GM18508 (cell line): ENCODE data around the gene PRM3.

Source experiments
- ATAC-seq: cut with Tn5 transposase; IDR thresholded peaks from one replicate; pipeline ENCODE4 v1.9.1; 2021; ENCODE audit warnings: moderate number of reproducible peaks; ENCODE audit not compliant: insufficient read depth, unreplicated experiment

PRM3 gene

GRCh38 chr16:11232302-11232851, 41.1 kb downstream of the PRM3 start:
- no peak for ATAC-seq

- ATAC-seq = no peak
These were observed 42.0 kb downstream of the PRM3 start for GRCh38 chr16:11231367-11231970.

- no peak for ATAC-seq
These were observed 43.5 kb downstream of the PRM3 start for GRCh38 chr16:11229906-11230305.

- ATAC-seq = no peak
These were observed 44.0 kb downstream of the PRM3 start for GRCh38 chr16:11229432-11229831.

DNA sequence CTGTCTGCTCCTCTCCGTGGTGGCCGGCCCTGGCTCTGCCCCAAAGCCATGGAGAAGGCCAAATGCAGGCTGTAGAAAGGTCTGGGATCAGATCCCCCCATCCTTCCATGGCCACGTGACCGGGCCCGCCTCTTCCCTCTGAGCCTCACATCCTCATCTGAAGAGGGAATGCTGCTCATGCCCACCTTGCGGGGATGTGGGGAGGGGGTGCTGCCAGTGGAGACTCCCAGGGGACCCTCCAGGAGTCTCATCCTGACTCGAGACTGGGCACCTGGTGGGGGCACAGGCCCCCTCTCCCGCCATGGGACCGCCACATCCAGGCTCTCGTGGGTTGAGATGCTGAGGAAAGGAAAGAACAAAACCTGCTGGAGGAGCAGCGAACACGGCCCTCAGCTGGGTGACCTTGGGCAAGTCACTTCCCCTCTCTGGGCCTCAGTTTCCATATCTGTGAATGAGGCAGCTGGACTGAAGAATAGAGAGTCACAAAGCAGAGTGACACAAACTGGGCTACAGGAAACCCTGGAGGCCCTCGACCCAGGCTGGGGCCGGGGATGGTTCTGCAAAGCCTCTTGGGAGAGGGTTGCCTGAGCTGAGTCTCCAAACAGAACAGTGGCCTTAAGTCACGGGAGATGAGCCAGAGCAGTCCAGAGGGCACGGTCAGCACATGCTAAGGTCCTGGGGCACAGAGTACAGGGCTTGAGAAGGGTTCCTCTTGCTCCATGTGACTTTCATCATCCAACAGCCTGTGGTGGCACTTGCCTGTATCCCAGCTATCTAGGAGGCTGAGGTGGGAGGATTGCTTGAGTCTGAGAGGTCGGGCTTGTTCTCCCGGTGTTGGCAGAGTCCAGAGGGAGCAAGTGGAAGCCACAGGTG, 47.5 kb downstream of the PRM3 start:
- ATAC-seq = no peak

GRCh38 chr16:11224894-11225676, 48.3 kb downstream of the PRM3 start:
- ATAC-seq = peak; percentile 77

DNA sequence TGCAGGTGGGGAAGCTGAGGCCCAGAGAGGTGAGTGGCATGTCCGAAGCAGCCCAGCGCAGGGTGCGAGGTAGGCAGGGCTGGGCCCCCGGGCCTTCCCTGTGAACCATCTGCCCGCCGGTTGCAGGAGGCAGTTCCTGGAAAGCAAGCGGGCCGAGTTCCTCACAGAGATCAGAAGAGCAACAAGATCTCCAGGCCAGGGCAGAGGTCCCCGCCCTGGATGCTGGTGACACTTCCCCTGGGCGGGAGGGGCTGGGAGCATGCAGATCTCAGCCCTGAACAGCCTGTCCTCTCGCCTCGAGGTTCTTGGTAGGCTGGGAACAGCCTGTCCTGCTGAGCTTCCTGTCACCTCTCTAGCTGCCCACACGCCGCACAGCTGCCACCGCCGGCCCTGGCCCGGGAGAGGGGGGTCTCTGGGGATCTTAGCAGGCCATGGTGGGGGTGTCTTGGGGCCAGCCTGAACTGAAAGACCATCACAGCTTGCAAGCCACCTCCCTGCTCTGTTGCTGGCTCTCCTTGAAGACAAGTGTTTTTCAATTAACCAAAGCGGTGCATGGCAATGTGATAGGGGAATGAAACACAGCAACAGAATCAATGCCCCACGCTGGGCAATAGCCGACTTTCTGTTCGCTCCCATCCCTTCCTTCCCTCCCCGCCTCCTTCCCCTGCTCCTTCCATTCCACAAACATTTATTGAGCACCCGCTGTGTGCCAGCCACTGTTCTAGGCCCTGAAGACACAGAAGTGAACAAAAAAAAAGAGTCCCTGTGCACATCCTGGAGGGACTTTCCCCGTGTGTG, 49.1 kb downstream of the PRM3 start:
- ATAC-seq = no peak
